SK-N-SH (cell line): Measurements from ENCODE around the gene SGTA. TPM values are rescaled to one million over a fixed set of nuclear protein-coding genes. Genes with fewer than 3 reads are reported as not detected.

Experiments used
- CTCF ChIA-PET: fragments of 300-600, 350-600 bp; formaldehyde crosslinking; extraction: SDS; loops from one replicate; lab custom pipeline; 2021; lab: Yijun Ruan, JAX
- POLR2A ChIA-PET: fragments of 350-600 bp; sonication (Branson Sonifier 250); formaldehyde crosslinking; extraction: SDS; loops from one replicate; lab custom pipeline; 2020; ENCODE audit warnings: antibody characterized with exemption, inconsistent platforms; lab: Yijun Ruan, JAX
- DNase-seq: peaks from one replicate; pipeline ENCODE4 v3.0.0; 2012
- H2AFZ ChIP-seq: fragments of 200-600 bp; sonication (generic); 2 replicates; pipeline ENCODE4 v1.8.1; 2016; ENCODE audit warnings: antibody characterized with exemption, mild to moderate bottlenecking, low read depth
- H3F3A ChIP-seq: fragments of 200-600 bp; sonication (generic); replicated peaks from 2 replicates; pipeline ENCODE3; 2016; ENCODE audit warnings: antibody characterized with exemption, mild to moderate bottlenecking; ENCODE audit not compliant: insufficient read depth
- H3K27ac ChIP-seq, 2 experiments: fragments of 200-500 bp in 1 of 2; fragments of 200-600 bp in 1 of 2; sonication (Bioruptor generic) in 1 of 2; sonication (generic), shearing (Covaris generic) in 1 of 2; 2 replicates each; pipeline versions ENCODE4 v1.5.1 to v1.6.1; 2014 to 2016; ENCODE audit warnings: low read depth in 2 of 2, inconsistent platforms in 1 of 2, low read length in 1 of 2, mild to moderate bottlenecking in 1 of 2, mixed read lengths in 1 of 2
- H3K27me3 ChIP-seq: fragments of 200-600 bp; sonication (generic), shearing (Covaris generic); 2 replicates; pipeline ENCODE4 v1.6.1; 2016; ENCODE audit warnings: mixed run types; ENCODE audit not compliant: insufficient read depth
- H3K36me3 ChIP-seq, 2 experiments: fragments of 200-500 bp in 1 of 2; fragments of 200-600 bp in 1 of 2; sonication (Bioruptor generic) in 1 of 2; sonication (generic) in 1 of 2; replicated peaks in 1 of 2; 2 replicates each; pipeline versions ENCODE3 to v1.5.1; 2014 to 2016; ENCODE audit warnings: low read length in 1 of 2, mild to moderate bottlenecking in 1 of 2; ENCODE audit not compliant: insufficient read depth in 2 of 2, control insufficient read depth in 1 of 2
- H3K4me1 ChIP-seq, 2 experiments: fragments of 200-500 bp in 1 of 2; fragments of 200-600 bp in 1 of 2; sonication (Bioruptor generic) in 1 of 2; sonication (generic), shearing (Covaris generic) in 1 of 2; 2 replicates each; pipeline versions ENCODE4 v1.5.1 to v1.6.1; 2014 to 2016; ENCODE audit warnings: low read depth in 1 of 2, low read length in 1 of 2, mixed run types in 1 of 2; ENCODE audit not compliant: insufficient read depth in 2 of 2, control insufficient read depth in 1 of 2
- H3K4me2 ChIP-seq: fragments of 200-600 bp; sonication (generic), shearing (Covaris generic); 2 replicates; pipeline ENCODE4 v1.6.1; 2017; ENCODE audit warnings: mixed run types
- H3K4me3 ChIP-seq, 2 experiments: fragments of 200-500 bp in 1 of 2; fragments of 200-600 bp in 1 of 2; sonication (Bioruptor generic) in 1 of 2; sonication (generic), shearing (Covaris generic) in 1 of 2; 2 replicates each; pipeline versions ENCODE4 v1.5.1 to v1.8.1; 2014 to 2016; ENCODE audit warnings: low read depth in 2 of 2, inconsistent platforms in 1 of 2, low read length in 1 of 2, mild to moderate bottlenecking in 1 of 2, mixed read lengths in 1 of 2, moderate library complexity in 1 of 2
- H3K79me2 ChIP-seq: fragments of 200-600 bp; sonication (generic); 2 replicates; pipeline ENCODE4 v1.8.1; 2017; ENCODE audit warnings: mild to moderate bottlenecking; ENCODE audit not compliant: insufficient read depth
- H3K9ac ChIP-seq: fragments of 200-600 bp; sonication (generic); 2 replicates; pipeline ENCODE4 v1.6.1; 2017; ENCODE audit warnings: mixed run types
- H3K9me2 ChIP-seq: fragments of 200-600 bp; sonication (generic); 2 replicates; pipeline ENCODE4 v1.6.1; 2017; ENCODE audit warnings: mixed run types
- H3K9me3 ChIP-seq: fragments of 200-600 bp; sonication (generic); 2 replicates; pipeline ENCODE4 v1.6.1; 2017; ENCODE audit warnings: mixed run types, mild to moderate bottlenecking, moderate library complexity
- H4K20me1 ChIP-seq: fragments of 200-600 bp; sonication (generic); 2 replicates; pipeline ENCODE4 v1.6.1; 2017; ENCODE audit warnings: mild to moderate bottlenecking, mixed run types; ENCODE audit not compliant: insufficient read depth
- CHD2 ChIP-seq: fragments of 150-350 bp; IDR thresholded peaks from 2 replicates; pipeline ENCODE4 v1.6.1; 2018; ENCODE audit warnings: low read length; ENCODE audit not compliant: partially characterized antibody
- FOSL2 ChIP-seq: IDR thresholded peaks from 2 replicates; pipeline ENCODE4 v1.4.0; 2012; ENCODE audit warnings: low read depth, mild to moderate bottlenecking, moderate library complexity, borderline replicate concordance
- FOXJ3 ChIP-seq: sonication (generic); formaldehyde crosslinking; IDR thresholded peaks from 2 replicates; pipeline ENCODE4 v1.5.1; 2020; ENCODE audit warnings: mild to moderate bottlenecking, missing genetic modification reagents
- GABPA ChIP-seq: IDR thresholded peaks from 2 replicates; pipeline ENCODE4 v1.4.0; 2012; ENCODE audit warnings: low read depth, mild to moderate bottlenecking
- GATA2 ChIP-seq: sonication (generic); formaldehyde crosslinking; IDR thresholded peaks from 2 replicates; pipeline ENCODE4 v1.5.0; 2020; ENCODE audit warnings: mild to moderate bottlenecking, missing genetic modification reagents
- MEF2A ChIP-seq: IDR thresholded peaks from 2 replicates; pipeline ENCODE4 v1.4.0; 2012; ENCODE audit warnings: low read depth, borderline replicate concordance
- NRF1 ChIP-seq: IDR thresholded peaks from 2 replicates; pipeline ENCODE4 v1.6.1; 2012; ENCODE audit warnings: low read depth, mild to moderate bottlenecking, low read length
- POLR2AphosphoS5 ChIP-seq: IDR thresholded peaks from 2 replicates; pipeline ENCODE4 v1.6.1; 2012; ENCODE audit warnings: low read depth, low read length
- RAD21 ChIP-seq: IDR thresholded peaks from 2 replicates; pipeline ENCODE4 v1.6.1; 2012; ENCODE audit warnings: mild to moderate bottlenecking, low read length
- RCOR1 ChIP-seq: fragments of 150-350 bp; IDR thresholded peaks from 2 replicates; pipeline ENCODE4 v1.6.1; 2017; ENCODE audit warnings: antibody characterized with exemption, low read length
- RFX5 ChIP-seq: IDR thresholded peaks from 2 replicates; pipeline ENCODE4 v1.6.1; 2012; ENCODE audit warnings: mild to moderate bottlenecking, improper control_type of control experiment, low read length
- SIN3A ChIP-seq: IDR thresholded peaks from 2 replicates; pipeline ENCODE4 v1.6.1; 2012; ENCODE audit warnings: low read depth, mild to moderate bottlenecking, low read length, moderate library complexity, borderline replicate concordance
- SMC3 ChIP-seq: IDR thresholded peaks from 2 replicates; pipeline ENCODE4 v1.6.1; 2012; ENCODE audit warnings: low read depth, low read length, improper control_type of control experiment
- ZBTB33 ChIP-seq: IDR thresholded peaks from 2 replicates; pipeline ENCODE4 v1.4.0; 2012; ENCODE audit warnings: low read depth, borderline replicate concordance
- WGBS: methylation state at CpG from one replicate; pipeline ENCODE4 v1.1.6; 2017; ENCODE audit warnings: low lambda C conversion rate; 5-methylcytosine and 5-hydroxymethylcytosine counted together
- polyA plus RNA-seq, 3 experiments: library from polyadenylated mRNA; depleted of rRNA; stranded (reverse); fragments of >200 nt; gene quantifications; 2 replicates each; pipeline ENCODE4 v1.2.3, GENCODE V29; 2012
- TF ChIP-seq, protein P1 (sequence below): fragments of 200-600 bp; sonication (generic); IDR thresholded peaks from 2 replicates; pipeline ENCODE4 v1.6.1; 2017; ENCODE audit warnings: antibody characterized with exemption, mild to moderate bottlenecking, moderate library complexity

The SGTA gene
- polyA plus RNA-seq, 1 of the 3 experiments (the other 2 are of a cell fraction) = 78.4 TPM

- H3K27ac ChIP-seq = no peak overlapping the region
- no peaks in the 10 kb centered on the region for H3K27me3 ChIP-seq
- 97% methylated on average over 25 of the region's 29 CpGs for WGBS
Measured at GRCh38 chr19:2771786-2772674, 11.0 kb downstream of the SGTA start.

More at GRCh38 chr19:2771786-2772674, 11.0 kb downstream of the SGTA start:
- no peak overlapping the region for H2AFZ ChIP-seq
- no peaks in the 10 kb centered on the region for H3F3A ChIP-seq
- no peak overlapping the region for H3K4me3 ChIP-seq
- H3K9me2 ChIP-seq = no peaks in the 10 kb centered on the region
- peaks cover 76% of the 10 kb centered on the region for H3K79me2 ChIP-seq
- POLR2A ChIA-PET = interaction anchor here (0.6 kb wide), 1 partner anchor 64 kb away, joined by 3 read pairs; no protein-coding TSS in a partner anchor
- peaks cover 67% of the 10 kb centered on the region for H4K20me1 ChIP-seq
- no peak overlapping the region for H3K9ac ChIP-seq
- no peaks in the 10 kb centered on the region for H3K4me1 ChIP-seq
- CTCF ChIA-PET = interaction anchor here (1.2 to 1.4 kb wide), 2 partner anchors 23 to 135 kb away, joined by 3 to 4 read pairs; no protein-coding TSS in a partner anchor
- TF ChIP-seq POLR2AphosphoS5 = no peak
- no peak for TF ChIP-seq SIN3A
- TF ChIP-seq NRF1 = no peak
- no peak for TF ChIP-seq MEF2A
- no peak for TF ChIP-seq FOSL2
- TF ChIP-seq, protein P1, sequence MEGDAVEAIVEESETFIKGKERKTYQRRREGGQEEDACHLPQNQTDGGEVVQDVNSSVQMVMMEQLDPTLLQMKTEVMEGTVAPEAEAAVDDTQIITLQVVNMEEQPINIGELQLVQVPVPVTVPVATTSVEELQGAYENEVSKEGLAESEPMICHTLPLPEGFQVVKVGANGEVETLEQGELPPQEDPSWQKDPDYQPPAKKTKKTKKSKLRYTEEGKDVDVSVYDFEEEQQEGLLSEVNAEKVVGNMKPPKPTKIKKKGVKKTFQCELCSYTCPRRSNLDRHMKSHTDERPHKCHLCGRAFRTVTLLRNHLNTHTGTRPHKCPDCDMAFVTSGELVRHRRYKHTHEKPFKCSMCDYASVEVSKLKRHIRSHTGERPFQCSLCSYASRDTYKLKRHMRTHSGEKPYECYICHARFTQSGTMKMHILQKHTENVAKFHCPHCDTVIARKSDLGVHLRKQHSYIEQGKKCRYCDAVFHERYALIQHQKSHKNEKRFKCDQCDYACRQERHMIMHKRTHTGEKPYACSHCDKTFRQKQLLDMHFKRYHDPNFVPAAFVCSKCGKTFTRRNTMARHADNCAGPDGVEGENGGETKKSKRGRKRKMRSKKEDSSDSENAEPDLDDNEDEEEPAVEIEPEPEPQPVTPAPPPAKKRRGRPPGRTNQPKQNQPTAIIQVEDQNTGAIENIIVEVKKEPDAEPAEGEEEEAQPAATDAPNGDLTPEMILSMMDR = no peak
- TF ChIP-seq FOXJ3 = no peak
- TF ChIP-seq GATA2 (CRISPR knock-in tag) = no peak
- TF ChIP-seq ZBTB33 = no peak
- TF ChIP-seq GABPA = no peak
- TF ChIP-seq RCOR1 = no peak
- TF ChIP-seq CHD2 = no peak
- no peak for TF ChIP-seq SMC3
- no peak for TF ChIP-seq RAD21
- no peak for TF ChIP-seq RFX5
- peaks cover 0 to 28% of the 10 kb centered on the region in 2 experiments for H3K36me3 ChIP-seq
- DNase-seq = no peak
- no peak overlapping the region for H3K4me2 ChIP-seq
- no peaks in the 10 kb centered on the region for H3K9me3 ChIP-seq
